Activated T-cell treated with anti-CD3 and anti-CD28 coated beads, Interleukin-2, amount 50 U/mL, for 72 hours (primary cell): Measurements from ENCODE around the gene NFIX. TPM values are rescaled to one million over a fixed set of nuclear protein-coding genes. Genes with fewer than 3 reads are reported as not detected.
A peak's percentile ranks its signal among the peaks of the same experiment; 100 is the strongest.

ENCODE experiments used
- ATAC-seq, 2 donors: fragments of 150-1000 bp; cut with Tn5 transposase; replicated peaks in 1 of 2; 2 replicates each; pipeline ENCODE4 v1.10.0; 2021; ENCODE audit warnings: moderate library complexity in 2 of 2, mild to moderate bottlenecking in 1 of 2
- DNase-seq, 2 donors: peaks; one replicate each; pipeline ENCODE4 v3.0.0; 2021 to 2022; ENCODE audit warnings: mixed read lengths in 1 of 2
- H3K27ac Mint-ChIP-seq: one replicate; pipeline ENCODE4 v1.8.0; 2022; ENCODE audit warnings: mild to moderate bottlenecking, moderate library complexity, mixed read lengths
- H3K27me3 Mint-ChIP-seq: one replicate; pipeline ENCODE4 v1.8.0; 2022; ENCODE audit warnings: low read depth, mixed read lengths
- H3K36me3 Mint-ChIP-seq, 2 donors: one replicate each; pipeline ENCODE4 v1.8.0; 2022; ENCODE audit warnings: mixed read lengths in 2 of 2, mild to moderate bottlenecking in 1 of 2; ENCODE audit not compliant: insufficient read depth in 2 of 2
- H3K4me1 Mint-ChIP-seq: one replicate; pipeline ENCODE4 v1.8.0; 2022; ENCODE audit warnings: low read depth, mixed read lengths
- H3K4me3 Mint-ChIP-seq, 2 donors: one replicate each; pipeline ENCODE4 v1.8.0; 2022; ENCODE audit warnings: mild to moderate bottlenecking in 2 of 2, mixed read lengths in 2 of 2, moderate library complexity in 2 of 2
- H3K9me3 Mint-ChIP-seq, 2 donors: one replicate each; pipeline ENCODE4 v1.8.0; 2022; ENCODE audit warnings: mixed read lengths in 2 of 2
- total RNA-seq, 2 donors: library from RNA; stranded (reverse); gene quantifications; one replicate each; pipeline ENCODE4 v1.2.3, GENCODE V29; 2022

NFIX gene
- total RNA-seq, 2 donors from 2014 or later, result 2.2 to 2.8 TPM

DNA sequence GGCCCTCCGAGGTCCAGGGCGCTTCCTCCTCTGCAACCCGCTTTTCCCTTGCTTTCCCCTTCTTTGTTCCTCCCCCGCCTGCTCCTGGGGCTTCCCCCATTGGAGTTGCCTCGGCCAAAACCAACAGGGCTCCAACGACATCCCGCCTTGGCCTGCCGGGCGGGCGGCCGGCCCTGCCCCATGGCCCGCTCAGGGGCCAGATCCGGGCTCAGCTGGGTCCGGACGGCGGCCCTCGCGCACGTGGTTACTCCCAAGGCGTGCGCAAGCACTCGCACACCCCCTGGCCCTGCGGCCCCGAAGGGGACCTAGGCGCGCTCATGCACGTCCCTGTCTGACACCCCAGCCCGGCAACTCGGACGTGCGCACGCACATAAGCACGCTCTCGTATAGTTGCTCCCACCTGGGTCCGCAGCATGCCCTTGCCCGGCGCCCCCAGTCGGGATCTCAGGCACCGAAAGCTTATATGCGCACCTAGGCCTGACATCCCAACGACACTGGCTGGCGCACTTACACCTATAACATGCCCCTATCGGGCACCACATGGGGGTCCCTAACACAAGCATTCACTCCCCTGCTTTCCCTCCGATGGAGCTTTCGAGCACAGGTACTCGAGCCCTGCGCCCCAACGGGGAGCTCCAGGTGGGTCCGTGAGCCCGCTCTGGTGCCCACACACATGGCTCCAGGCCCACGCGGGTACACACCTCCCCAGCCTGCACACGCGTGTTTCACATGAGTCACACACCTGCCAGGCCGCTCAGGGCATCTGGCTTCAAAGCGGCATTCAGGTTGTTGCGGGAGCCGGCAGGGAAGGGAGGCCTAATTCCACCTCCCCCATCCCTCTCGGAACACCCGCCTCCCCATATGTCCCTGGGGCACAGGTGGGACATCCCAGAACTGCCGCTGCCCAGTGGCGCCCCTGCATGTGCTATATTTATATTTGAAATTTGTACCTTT, 15.0 kb downstream of the NFIX start:
- H3K36me3 Mint-ChIP-seq, result peaks cover 0 to 1% of the 10 kb centered on the region in 2 donors
- H3K9me3 Mint-ChIP-seq, result no peaks in the 10 kb centered on the region
- H3K4me1 Mint-ChIP-seq, result peaks cover 35% of the 10 kb centered on the region
- ATAC-seq (no peak), DNase-seq (no peak)
- H3K27me3 Mint-ChIP-seq, result peaks cover 58% of the 10 kb centered on the region
- H3K4me3 Mint-ChIP-seq, result no peak overlapping the region
- no peak overlapping the region for H3K27ac Mint-ChIP-seq

DNA sequence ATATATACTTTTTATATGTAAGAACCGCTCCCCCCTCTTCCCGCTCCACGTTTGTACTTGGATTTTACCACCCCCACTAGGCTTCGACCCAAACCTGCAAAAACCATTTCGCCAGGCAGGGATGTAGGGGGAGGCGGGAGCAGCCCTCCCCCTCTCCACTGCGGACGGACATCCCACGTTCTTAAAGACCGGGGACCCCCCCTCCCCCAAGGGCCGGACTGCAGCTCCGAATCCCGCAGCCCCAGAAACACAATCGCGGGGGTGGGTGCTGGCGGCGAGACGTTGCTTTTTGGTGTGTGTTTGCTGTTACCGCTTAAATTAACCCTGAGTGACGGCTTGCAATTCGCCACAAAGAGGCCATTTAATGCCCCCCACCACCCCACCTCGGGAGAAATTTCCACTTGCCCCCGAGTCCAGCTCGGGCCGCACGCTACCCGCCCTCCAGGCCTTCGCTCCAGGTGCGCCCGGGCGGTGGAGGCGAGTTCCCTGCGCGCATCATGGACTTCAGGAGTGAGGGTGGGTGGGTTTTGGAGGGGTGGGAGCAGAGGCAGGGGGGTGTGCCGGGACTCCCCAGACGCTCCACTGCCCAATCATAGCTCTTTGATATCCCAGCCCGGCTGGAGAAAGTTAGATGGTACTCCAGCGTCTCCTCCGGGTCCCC, 15.8 kb downstream of the NFIX start:
- peaks cover 35% of the 10 kb centered on the region for H3K4me1 Mint-ChIP-seq
- no peak overlapping the region for H3K27ac Mint-ChIP-seq
- peak overlapping the region in 1 of 2 donors; percentile 64 for H3K4me3 Mint-ChIP-seq
- ATAC-seq (no peak), DNase-seq (no peak)
- H3K9me3 Mint-ChIP-seq, result no peaks in the 10 kb centered on the region
- peaks cover 62% of the 10 kb centered on the region for H3K27me3 Mint-ChIP-seq
- peaks cover 0 to 1% of the 10 kb centered on the region in 2 donors for H3K36me3 Mint-ChIP-seq

- Mint-ChIP-seq H3K9me3 (no peaks in the 10 kb centered on the region), H3K36me3 (peaks cover 0 to 1% of the 10 kb centered on the region in 2 donors), H3K27me3 (peaks cover 69% of the 10 kb centered on the region), H3K4me1 (peaks cover 35% of the 10 kb centered on the region), H3K27ac (no peak overlapping the region), H3K4me3 (peak overlapping the region; percentile 9 to 64)
- DNase-seq, result peak; percentile 28 to 34
- ATAC-seq, result peak in 1 of 2 donors; percentile 11
Observed at GRCh38 chr19:13011653-13012389, 16.5 kb downstream of the NFIX start.

DNA sequence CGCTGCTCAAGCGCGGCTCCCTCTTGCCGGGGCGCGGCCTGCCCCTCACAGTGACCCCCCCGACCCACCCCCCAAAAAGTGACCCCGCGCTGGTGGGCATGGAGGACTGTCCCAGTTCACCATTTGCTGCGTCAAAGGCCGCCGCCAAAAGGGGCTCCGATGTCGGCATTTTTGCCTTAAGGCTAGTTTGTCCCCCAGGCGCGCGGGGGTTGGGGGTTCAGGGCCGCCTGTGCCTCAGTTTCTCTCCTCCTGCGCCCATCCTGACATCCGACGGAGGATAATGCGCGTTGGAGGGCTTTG, 17.1 kb downstream of the NFIX start:
- Mint-ChIP-seq H3K9me3 (no peaks in the 10 kb centered on the region), H3K36me3 (peaks cover 0 to 1% of the 10 kb centered on the region in 2 donors), H3K27ac (no peak overlapping the region), H3K4me3 (peak overlapping the region; percentile 92 to 97), H3K27me3 (peaks cover 72% of the 10 kb centered on the region), H3K4me1 (peaks cover 35% of the 10 kb centered on the region)
- DNase-seq (no peak), ATAC-seq (no peak)

DNA sequence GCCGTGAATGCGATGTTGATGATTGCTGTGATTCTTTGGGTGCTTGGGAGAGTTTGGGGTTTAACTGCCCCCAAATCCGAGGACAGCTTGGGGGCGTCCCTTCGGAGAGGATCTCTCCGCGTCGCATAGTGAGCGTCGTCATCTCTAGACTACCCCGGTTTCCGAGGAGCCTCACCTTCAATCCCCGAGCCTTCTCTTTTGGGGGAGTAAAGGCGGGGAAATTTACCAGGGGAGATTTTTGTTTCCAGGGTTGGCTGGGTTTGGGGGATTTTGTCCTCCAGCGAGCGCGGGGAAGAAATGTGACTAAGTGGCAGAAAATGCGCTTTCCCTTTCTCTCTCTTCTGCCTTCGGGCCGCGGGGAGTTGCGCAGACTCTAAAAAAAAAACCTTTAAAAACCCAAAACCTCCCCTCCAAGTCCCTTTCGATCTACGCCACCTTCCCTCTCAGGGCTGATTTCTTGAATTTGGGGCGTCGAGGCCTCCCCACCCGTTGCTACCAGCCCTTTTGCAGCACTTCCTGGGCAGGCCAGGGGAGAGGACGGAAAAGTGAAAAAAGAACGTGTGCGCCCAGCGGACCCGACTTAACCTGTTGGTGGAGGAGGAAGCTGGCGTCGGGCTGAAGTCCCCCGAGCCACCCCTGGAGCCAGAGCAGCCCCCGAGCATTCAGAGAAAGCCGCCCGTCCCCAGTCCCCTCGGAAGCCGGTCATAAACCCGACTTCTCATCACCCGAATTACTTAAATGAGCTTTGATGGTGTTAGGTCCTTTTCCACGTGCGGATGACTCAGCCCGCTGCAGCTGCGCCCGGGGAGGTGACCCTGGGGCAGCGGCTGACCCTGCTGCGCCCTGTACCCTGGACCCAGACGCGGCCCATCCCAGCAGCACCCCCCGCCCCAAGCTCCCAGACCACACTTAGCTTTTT, 17.7 kb downstream of the NFIX start:
- peaks cover 35% of the 10 kb centered on the region for H3K4me1 Mint-ChIP-seq
- ATAC-seq (peak; percentile 65 to 70), DNase-seq (peak; percentile 49 to 55)
- peak overlapping the region; percentile 79 for H3K27ac Mint-ChIP-seq
- H3K36me3 Mint-ChIP-seq, result peaks cover 0 to 1% of the 10 kb centered on the region in 2 donors
- H3K27me3 Mint-ChIP-seq, result peaks cover 72% of the 10 kb centered on the region
- peak overlapping the region; percentile 92 to 97 for H3K4me3 Mint-ChIP-seq
- no peaks in the 10 kb centered on the region for H3K9me3 Mint-ChIP-seq

DNA sequence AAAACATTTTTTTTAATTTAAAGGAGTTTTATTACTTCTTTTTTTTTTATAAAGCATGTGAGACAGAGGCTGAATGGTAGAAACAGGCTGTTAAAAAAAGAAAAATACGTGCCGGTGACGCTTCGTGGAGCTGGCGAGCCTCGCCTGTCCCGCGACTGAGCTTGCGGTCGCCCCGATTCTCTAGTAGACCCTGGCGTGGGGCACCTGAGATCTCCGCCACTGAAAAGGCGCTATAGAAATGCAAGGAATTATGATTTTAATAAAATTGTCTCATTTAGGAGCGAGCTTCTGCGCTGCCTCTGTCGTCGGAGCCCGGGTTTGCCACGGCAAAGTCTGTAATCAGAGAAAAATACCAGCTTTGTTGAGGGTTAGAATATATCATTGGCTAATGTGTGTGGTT, 18.4 kb downstream of the NFIX start:
- peaks cover 71% of the 10 kb centered on the region for H3K27me3 Mint-ChIP-seq
- peaks cover 0 to 1% of the 10 kb centered on the region in 2 donors for H3K36me3 Mint-ChIP-seq
- H3K4me1 Mint-ChIP-seq, result peaks cover 35% of the 10 kb centered on the region
- H3K27ac Mint-ChIP-seq, result no peak overlapping the region
- DNase-seq (no peak), ATAC-seq (no peak)
- no peaks in the 10 kb centered on the region for H3K9me3 Mint-ChIP-seq
- peak overlapping the region; percentile 92 to 97 for H3K4me3 Mint-ChIP-seq

GRCh38 chr19:13014101-13014920, 19.0 kb downstream of the NFIX start:
- Mint-ChIP-seq H3K36me3 (peaks cover 0 to 1% of the 10 kb centered on the region in 2 donors), H3K27me3 (peaks cover 65% of the 10 kb centered on the region), H3K4me1 (peaks cover 35% of the 10 kb centered on the region), H3K27ac (peak overlapping the region; percentile 13), H3K4me3 (peak overlapping the region; percentile 92 to 97), H3K9me3 (no peaks in the 10 kb centered on the region)
- DNase-seq, result no peak
- ATAC-seq, result no peak

- peaks cover 65% of the 10 kb centered on the region for H3K27me3 Mint-ChIP-seq
Observed at GRCh38 chr19:13014921-13015280, 19.6 kb downstream of the NFIX start.

DNA sequence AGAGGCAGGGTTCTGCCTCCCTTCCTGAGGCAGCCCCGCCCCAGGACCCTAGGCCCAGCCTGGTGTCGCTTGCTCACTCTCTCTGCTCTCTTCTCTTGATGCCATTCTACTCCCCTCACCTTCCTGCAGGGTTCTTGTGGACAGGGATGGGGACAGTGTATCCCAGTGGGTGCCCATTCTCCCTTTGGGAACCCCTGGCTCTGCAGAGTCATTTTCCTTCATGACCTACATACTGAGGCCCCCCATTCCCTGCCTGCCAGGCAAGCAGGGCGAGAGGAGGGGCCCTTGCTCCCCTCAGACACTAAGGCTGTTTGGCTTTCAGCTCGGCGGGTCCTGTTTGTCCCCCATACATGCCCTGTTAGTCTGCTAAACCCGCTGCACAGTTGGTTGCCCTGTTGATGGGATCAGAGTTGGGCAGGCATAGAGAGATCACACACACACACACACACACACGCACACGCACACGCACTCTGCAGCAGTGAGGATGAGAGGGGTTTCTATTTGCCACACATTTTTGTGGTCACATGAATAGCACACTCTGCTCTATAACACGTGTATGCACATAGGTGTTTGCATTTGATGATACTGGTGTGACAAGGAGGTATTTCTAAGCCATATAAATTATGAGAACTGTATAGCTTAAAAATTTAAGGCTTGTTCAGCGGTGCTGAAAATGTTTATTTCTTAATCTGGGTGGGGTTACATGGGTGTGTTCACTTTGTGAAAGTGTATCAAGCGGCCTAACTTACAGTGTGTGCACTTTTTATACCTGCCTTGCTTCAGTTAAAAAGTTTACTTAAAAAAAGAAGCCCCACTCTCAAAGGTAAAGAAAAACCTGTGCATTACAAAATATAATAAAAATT, 20.3 kb downstream of the NFIX start:
- H3K27me3 Mint-ChIP-seq, result peaks cover 63% of the 10 kb centered on the region
- peaks cover 0 to 1% of the 10 kb centered on the region in 2 donors for H3K36me3 Mint-ChIP-seq
- ATAC-seq, result no peak
- H3K4me1 Mint-ChIP-seq, result peaks cover 39% of the 10 kb centered on the region
- DNase-seq, result no peak
- no peak overlapping the region for H3K4me3 Mint-ChIP-seq
- H3K9me3 Mint-ChIP-seq, result no peaks in the 10 kb centered on the region
- H3K27ac Mint-ChIP-seq, result no peak overlapping the region

More at GRCh38 chr19:13014921-13015280, 19.6 kb downstream of the NFIX start:
- no peak for DNase-seq
- Mint-ChIP-seq H3K36me3 (peaks cover 0 to 1% of the 10 kb centered on the region in 2 donors), H3K9me3 (no peaks in the 10 kb centered on the region), H3K27ac (peak overlapping the region; percentile 13), H3K4me1 (peaks cover 36% of the 10 kb centered on the region), H3K4me3 (no peak overlapping the region)
- no peak for ATAC-seq

DNA sequence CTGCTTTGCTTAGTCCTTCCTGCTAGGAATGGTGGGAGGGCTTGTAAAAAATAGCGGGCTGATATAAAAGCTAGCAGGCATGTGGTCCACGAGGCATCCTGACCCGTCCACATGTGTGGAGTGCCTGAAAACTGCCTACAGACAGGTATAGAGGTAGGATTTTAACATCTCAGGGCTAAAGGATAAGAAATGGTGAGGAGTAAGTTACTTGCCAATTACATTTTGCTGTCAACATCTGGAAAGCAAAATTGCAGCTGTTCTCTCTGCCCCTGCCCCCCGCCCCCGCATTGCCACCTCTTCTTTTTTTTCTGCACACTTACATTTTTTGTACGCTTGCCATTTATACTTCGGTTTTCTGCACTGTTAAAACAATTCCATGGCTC, 21.0 kb downstream of the NFIX start:
- Mint-ChIP-seq H3K4me3 (no peak overlapping the region), H3K4me1 (peaks cover 35% of the 10 kb centered on the region)

More for the DNA sequence above, 21.0 kb downstream of the NFIX start:
- H3K36me3 Mint-ChIP-seq, result peaks cover 0 to 1% of the 10 kb centered on the region in 2 donors
- ATAC-seq (no peak), DNase-seq (no peak)
- peaks cover 60% of the 10 kb centered on the region for H3K27me3 Mint-ChIP-seq
- H3K27ac Mint-ChIP-seq, result no peak overlapping the region
- no peaks in the 10 kb centered on the region for H3K9me3 Mint-ChIP-seq
